Coronary artery (tissue), 2 donors: Measurements from ENCODE around the gene G6PC1.
"Not testable (repeated sequence)": the region's sequence is repeated elsewhere in the genome, so short reads cannot be mapped to it uniquely, and the experiment has no call there.

Source experiments
- DNase-seq: peaks from one replicate; pipeline ENCODE4 v3.0.0-alpha.2; 2017; ENCODE audit warnings: low spot score
- H3K27ac ChIP-seq, 2 donors: fragments of 200-600 bp; sonication (generic); one replicate each; pipeline ENCODE4 v1.5.1; 2016 to 2019
- H3K4me3 ChIP-seq: fragments of 200-600 bp; sonication (generic); 2 replicates; pipeline ENCODE4 v1.5.1; 2016; ENCODE audit warnings: mild to moderate bottlenecking, moderate library complexity
- TF ChIP-seq, protein P1 (sequence below): fragments of 200-600 bp; sonication (generic); IDR thresholded peaks from one replicate; pipeline ENCODE4 v1.5.1; 2019; ENCODE audit warnings: antibody characterized with exemption

Gene G6PC1

DNA sequence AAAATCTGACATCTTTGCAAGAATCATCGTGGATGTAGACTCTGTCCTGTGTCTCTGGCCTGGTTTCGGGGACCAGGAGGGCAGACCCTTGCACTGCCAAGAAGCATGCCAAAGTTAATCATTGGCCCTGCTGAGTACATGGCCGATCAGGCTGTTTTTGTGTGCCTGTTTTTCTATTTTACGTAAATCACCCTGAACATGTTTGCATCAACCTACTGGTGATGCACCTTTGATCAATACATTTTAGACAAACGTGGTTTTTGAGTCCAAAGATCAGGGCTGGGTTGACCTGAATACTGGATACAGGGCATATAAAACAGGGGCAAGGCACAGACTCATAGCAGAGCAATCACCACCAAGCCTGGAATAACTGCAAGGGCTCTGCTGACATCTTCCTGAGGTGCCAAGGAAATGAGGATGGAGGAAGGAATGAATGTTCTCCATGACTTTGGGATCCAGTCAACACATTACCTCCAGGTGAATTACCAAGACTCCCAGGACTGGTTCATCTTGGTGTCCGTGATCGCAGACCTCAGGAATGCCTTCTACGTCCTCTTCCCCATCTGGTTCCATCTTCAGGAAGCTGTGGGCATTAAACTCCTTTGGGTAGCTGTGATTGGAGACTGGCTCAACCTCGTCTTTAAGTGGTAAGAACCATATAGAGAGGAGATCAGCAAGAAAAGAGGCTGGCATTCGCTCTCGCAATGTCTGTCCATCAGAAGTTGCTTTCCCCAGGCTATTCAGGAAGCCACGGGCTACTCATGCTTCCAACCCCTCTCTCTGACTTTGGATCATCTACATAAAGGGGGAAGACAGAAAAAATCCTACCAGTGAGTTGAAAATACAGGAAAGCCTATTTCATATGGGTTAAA lies at the start of gene G6PC1:
Gene G6PC1, plus strand, starts transcription at position 340 of the 872 bp plus-strand sequence. Its CDS starts 78 bp downstream, at position 418.
- DNase-seq: no peak
- TF ChIP-seq, protein P1, sequence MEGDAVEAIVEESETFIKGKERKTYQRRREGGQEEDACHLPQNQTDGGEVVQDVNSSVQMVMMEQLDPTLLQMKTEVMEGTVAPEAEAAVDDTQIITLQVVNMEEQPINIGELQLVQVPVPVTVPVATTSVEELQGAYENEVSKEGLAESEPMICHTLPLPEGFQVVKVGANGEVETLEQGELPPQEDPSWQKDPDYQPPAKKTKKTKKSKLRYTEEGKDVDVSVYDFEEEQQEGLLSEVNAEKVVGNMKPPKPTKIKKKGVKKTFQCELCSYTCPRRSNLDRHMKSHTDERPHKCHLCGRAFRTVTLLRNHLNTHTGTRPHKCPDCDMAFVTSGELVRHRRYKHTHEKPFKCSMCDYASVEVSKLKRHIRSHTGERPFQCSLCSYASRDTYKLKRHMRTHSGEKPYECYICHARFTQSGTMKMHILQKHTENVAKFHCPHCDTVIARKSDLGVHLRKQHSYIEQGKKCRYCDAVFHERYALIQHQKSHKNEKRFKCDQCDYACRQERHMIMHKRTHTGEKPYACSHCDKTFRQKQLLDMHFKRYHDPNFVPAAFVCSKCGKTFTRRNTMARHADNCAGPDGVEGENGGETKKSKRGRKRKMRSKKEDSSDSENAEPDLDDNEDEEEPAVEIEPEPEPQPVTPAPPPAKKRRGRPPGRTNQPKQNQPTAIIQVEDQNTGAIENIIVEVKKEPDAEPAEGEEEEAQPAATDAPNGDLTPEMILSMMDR: no peak
- Histone ChIP-seq H3K27ac (no peak within 1 kb of the TSS), H3K4me3 (no peak within 1 kb of the TSS)

DNA sequence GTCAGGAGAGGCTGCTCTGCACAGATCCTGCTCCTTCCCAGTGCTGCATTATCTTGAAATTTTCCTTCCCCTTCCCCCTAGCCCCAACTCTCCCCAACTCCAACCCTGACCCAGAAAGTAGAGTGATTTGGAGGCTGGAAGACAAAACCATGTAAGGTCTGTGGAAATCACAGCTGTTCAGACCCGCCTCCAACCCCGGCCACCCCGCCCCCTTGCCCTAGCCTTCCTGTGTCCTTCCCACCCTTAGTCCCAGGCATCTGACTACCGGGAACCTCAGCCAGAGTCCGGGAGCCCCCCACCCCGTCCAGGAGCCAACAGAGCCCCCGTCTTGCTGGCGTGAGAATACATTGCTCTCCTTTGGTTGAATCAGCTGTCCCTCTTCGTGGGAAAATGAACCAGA lies 49.6 kb upstream of the G6PC1 start, which contains the start of gene AOC3:
Gene AOC3, plus strand, starts transcription at position 246 of the 400 bp plus-strand sequence. Its CDS starts 145 bp downstream, at position 391.
- Histone ChIP-seq H3K4me3 (peak within 1 kb of the TSS; percentile 72), H3K27ac (peak within 1 kb of the TSS; percentile 92 to 96)
- TF ChIP-seq, protein P1: no peak
- peak; percentile 87 for DNase-seq

DNA sequence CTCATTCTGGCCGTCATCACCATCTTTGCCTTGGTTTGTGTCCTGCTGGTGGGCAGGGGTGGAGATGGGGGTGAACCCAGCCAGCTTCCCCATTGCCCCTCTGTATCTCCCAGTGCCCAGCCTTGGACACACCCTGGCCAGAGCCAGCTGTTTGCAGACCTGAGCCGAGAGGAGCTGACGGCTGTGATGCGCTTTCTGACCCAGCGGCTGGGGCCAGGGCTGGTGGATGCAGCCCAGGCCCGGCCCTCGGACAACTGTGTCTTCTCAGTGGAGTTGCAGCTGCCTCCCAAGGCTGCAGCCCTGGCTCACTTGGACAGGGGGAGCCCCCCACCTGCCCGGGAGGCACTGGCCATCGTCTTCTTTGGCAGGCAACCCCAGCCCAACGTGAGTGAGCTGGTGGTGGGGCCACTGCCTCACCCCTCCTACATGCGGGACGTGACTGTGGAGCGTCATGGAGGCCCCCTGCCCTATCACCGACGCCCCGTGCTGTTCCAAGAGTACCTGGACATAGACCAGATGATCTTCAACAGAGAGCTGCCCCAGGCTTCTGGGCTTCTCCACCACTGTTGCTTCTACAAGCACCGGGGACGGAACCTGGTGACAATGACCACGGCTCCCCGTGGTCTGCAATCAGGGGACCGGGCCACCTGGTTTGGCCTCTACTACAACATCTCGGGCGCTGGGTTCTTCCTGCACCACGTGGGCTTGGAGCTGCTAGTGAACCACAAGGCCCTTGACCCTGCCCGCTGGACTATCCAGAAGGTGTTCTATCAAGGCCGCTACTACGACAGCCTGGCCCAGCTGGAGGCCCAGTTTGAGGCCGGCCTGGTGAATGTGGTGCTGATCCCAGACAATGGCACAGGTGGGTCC lies 49.0 kb upstream of the G6PC1 start:
- not testable (repeated sequence) for DNase-seq
- H3K27ac ChIP-seq: peak overlapping the region; percentile 92 to 96
- peak overlapping the region; percentile 72 for H3K4me3 ChIP-seq

DNA sequence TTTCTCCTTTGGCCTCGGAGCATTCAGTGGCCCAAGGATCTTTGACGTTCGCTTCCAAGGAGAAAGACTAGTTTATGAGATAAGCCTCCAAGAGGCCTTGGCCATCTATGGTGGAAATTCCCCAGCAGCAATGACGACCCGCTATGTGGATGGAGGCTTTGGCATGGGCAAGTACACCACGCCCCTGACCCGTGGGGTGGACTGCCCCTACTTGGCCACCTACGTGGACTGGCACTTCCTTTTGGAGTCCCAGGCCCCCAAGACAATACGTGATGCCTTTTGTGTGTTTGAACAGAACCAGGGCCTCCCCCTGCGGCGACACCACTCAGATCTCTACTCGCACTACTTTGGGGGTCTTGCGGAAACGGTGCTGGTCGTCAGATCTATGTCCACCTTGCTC lies 48.2 kb upstream of the G6PC1 start:
- peak overlapping the region; percentile 92 to 96 for H3K27ac ChIP-seq
- H3K4me3 ChIP-seq: peak overlapping the region; percentile 72
- TF ChIP-seq, protein P1: no peak
- peak; percentile 85 for DNase-seq

DNA sequence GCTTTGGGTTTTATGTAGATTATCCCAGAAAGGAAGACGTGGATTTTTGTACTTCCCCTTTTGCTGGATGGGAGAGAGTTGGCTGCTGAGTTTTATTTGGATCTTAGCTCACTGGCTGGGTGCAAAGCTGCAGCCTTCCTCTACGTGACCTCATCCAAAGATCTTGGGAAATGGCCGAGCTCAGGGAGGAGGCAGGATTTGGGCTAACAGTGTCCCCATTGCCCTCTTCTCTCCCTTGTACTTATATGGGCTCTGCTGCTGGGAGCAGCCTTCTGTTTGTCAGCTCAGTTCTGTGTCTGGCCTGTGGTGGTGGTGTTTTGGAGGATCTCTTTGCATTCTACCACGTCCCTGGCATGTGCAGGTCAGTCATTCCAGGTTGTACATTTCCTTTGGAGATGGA lies 47.6 kb upstream of the G6PC1 start:
- DNase-seq: peak; percentile 87
- TF ChIP-seq, protein P1: no peak
- Histone ChIP-seq H3K27ac (peak overlapping the region; percentile 92 to 96), H3K4me3 (peak overlapping the region; percentile 72)

DNA sequence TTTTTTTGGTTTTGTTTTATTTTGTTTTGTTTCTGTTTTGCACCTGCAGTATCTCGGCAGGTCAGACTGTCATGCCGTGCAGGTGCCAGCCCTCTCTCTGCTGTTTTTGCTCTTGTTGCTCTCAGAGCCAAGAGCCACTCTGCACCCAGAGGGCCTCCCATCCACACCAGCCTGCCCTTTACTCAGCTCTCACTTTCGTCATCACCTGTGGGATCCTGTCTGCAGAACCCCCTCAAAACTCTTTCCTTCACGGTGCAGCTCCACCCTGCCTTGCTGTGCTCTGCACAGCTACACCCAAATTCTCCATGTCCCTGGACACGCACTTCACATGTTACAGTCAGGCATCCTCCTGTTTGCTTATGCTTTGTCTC lies 47.0 kb upstream of the G6PC1 start:
- Histone ChIP-seq H3K27ac (peak overlapping the region; percentile 92 to 96), H3K4me3 (peak overlapping the region; percentile 72)
- TF ChIP-seq, protein P1: no peak
- DNase-seq: no peak
